GM12878 (cell line): ENCODE results near the gene KDM4D. TPM values are rescaled to one million over a fixed set of nuclear protein-coding genes. Genes with fewer than 3 reads are reported as not detected.

ENCODE experiments used
- ATAC-seq: fragments of 200-7000 bp; cut with Tn5 transposase; 3 replicates; pipeline ENCODE4 v1.9.1; 2020; ENCODE audit warnings: mild to moderate bottlenecking, moderate library complexity
- BruUV-seq: library from RNA; stranded (reverse); fragments of 400-500 nt; replicated peaks from 2 replicates; lab custom pipeline; 2021; lab: Mats Ljungman, UMichigan
- CTCF ChIA-PET: fragments of 300-600 bp; sonication (Branson Sonifier 250); formaldehyde crosslinking; extraction: SDS; loops from one replicate; lab custom pipeline; 2021; ENCODE audit warnings: inconsistent platforms; lab: Yijun Ruan, JAX
- POLR2A ChIA-PET: fragments of 350-600 bp; formaldehyde crosslinking; extraction: SDS; loops from one replicate; lab custom pipeline; 2021; ENCODE audit warnings: inconsistent platforms; lab: Charles Lee
- RAD21 ChIA-PET: fragments of 300-600 bp; sonication (Branson Sonifier 250); formaldehyde crosslinking; loops from one replicate; lab custom pipeline; 2023; ENCODE audit warnings: antibody characterized with exemption; ENCODE audit not compliant: unreplicated experiment; lab: Charles Lee
- SMC1A ChIA-PET: fragments of 300-600 bp; sonication (Branson Sonifier 250); formaldehyde crosslinking; loops from one replicate; lab custom pipeline; 2023; ENCODE audit not compliant: unreplicated experiment, uncharacterized antibody; lab: Charles Lee
- DNase-seq: peaks from one replicate; pipeline ENCODE4 v3.0.0-alpha.2; 2011; ENCODE audit warnings: low read depth, low spot score
- FAIRE-seq: peaks from 3 replicates; lab custom pipeline; 2011; peaks lifted over from hg19 to GRCh38; lab: Jason Lieb, UNC
- H2AFZ ChIP-seq: 2 replicates; pipeline ENCODE4 v1.6.0; 2011; ENCODE audit warnings: low read depth, low read length, control low read depth; ENCODE audit not compliant: control insufficient read depth
- H3K27ac ChIP-seq: 2 replicates; pipeline ENCODE4 v1.5.1; 2011; ENCODE audit warnings: control low read depth; ENCODE audit not compliant: control insufficient read depth, insufficient read depth
- H3K27me3 ChIP-seq, 2 experiments: replicated peaks in 1 of 2; 2 replicates each; pipeline versions ENCODE4 v1.6.0 to v1.6.1; 2011; ENCODE audit warnings: low read length in 1 of 2; ENCODE audit not compliant: control insufficient read depth in 2 of 2, insufficient read depth in 2 of 2
- H3K36me3 ChIP-seq, 2 experiments: 2 replicates each; pipeline ENCODE4 v1.5.1; 2011; ENCODE audit warnings: low read length in 1 of 2; ENCODE audit not compliant: control insufficient read depth in 2 of 2, insufficient read depth in 2 of 2
- H3K4me1 ChIP-seq: 2 replicates; pipeline ENCODE4 v1.6.1; 2011; ENCODE audit warnings: mild to moderate bottlenecking, low read length, moderate library complexity, mixed read lengths; ENCODE audit not compliant: control insufficient read depth, insufficient read depth
- H3K4me2 ChIP-seq: 2 replicates; pipeline ENCODE4 v1.6.0; 2011; ENCODE audit warnings: control low read depth; ENCODE audit not compliant: control insufficient read depth, insufficient read depth
- H3K4me3 ChIP-seq: fragments of 200-600 bp; sonication (generic); 2 replicates; pipeline ENCODE4 v1.5.1; 2016
- H3K79me2 ChIP-seq: 2 replicates; pipeline ENCODE4 v1.6.0; 2011; ENCODE audit warnings: low read length; ENCODE audit not compliant: control insufficient read depth, insufficient read depth
- H3K9ac ChIP-seq: 2 replicates; pipeline ENCODE4 v1.8.0; 2011; ENCODE audit warnings: low read length, control low read depth, mixed read lengths; ENCODE audit not compliant: control insufficient read depth, insufficient read depth
- H3K9me3 ChIP-seq: replicated peaks from 3 replicates; pipeline ENCODE4 v1.5.1; 2011; ENCODE audit warnings: mild to moderate bottlenecking, low read length; ENCODE audit not compliant: control insufficient read depth, insufficient read depth
- H4K20me1 ChIP-seq: 2 replicates; pipeline ENCODE4 v1.6.0; 2011; ENCODE audit not compliant: control insufficient read depth, insufficient read depth
- ATF7 ChIP-seq: fragments of 450-650 bp; IDR thresholded peaks from 2 replicates; pipeline ENCODE4 v1.6.1; 2016; ENCODE audit warnings: low read depth, mild to moderate bottlenecking
- CEBPZ ChIP-seq: fragments of 150-350 bp; IDR thresholded peaks from 2 replicates; pipeline ENCODE4 v1.6.1; 2016; ENCODE audit warnings: low read depth, low read length
- CHD1 ChIP-seq: IDR thresholded peaks from 2 replicates; pipeline ENCODE4 v1.6.1; 2012; ENCODE audit warnings: low read depth, low read length, improper control_type of control experiment
- CREM ChIP-seq: IDR thresholded peaks from 2 replicates; pipeline ENCODE4 v1.6.1; 2014; ENCODE audit warnings: antibody characterized with exemption, low read depth
- CTCF ChIP-seq, 3 experiments: IDR thresholded peaks in 2 of 3; conservative IDR thresholded peaks in 1 of 3; 2 replicates each; pipeline ENCODE4 v1.5.1; 2011; ENCODE audit warnings: low read depth in 3 of 3, low read length in 3 of 3, mild to moderate bottlenecking in 3 of 3, control low read depth in 2 of 3, moderate library complexity in 2 of 3, inconsistent platforms in 1 of 3, mixed read lengths in 1 of 3; ENCODE audit not compliant: control insufficient read depth in 2 of 3, insufficient read depth in 1 of 3; ENCODE audit errors: extremely low read depth in 1 of 3
- FOXM1 ChIP-seq: IDR thresholded peaks from 2 replicates; pipeline ENCODE4 v1.6.1; 2012; ENCODE audit warnings: low read depth, mild to moderate bottlenecking, inconsistent platforms, low read length, moderate library complexity
- IKZF2 ChIP-seq, 2 experiments: fragments of 450-650 bp; IDR thresholded peaks; 2 replicates each; pipeline ENCODE4 v1.6.1; 2017; ENCODE audit warnings: mild to moderate bottlenecking in 2 of 2, moderate library complexity in 2 of 2
- MLLT1 ChIP-seq: fragments of 450-650 bp; IDR thresholded peaks from 2 replicates; pipeline ENCODE4 v1.6.1; 2016; ENCODE audit warnings: mild to moderate bottlenecking
- SPI1 ChIP-seq: IDR thresholded peaks from 2 replicates; pipeline ENCODE4 v1.6.1; 2011; ENCODE audit warnings: low read depth, mild to moderate bottlenecking, low read length, moderate library complexity, borderline replicate concordance; ENCODE audit not compliant: insufficient read depth
- ZBED1 ChIP-seq: IDR thresholded peaks from 2 replicates; pipeline ENCODE4 v1.6.1; 2016; ENCODE audit warnings: borderline replicate concordance
- ZNF207 ChIP-seq: fragments of 450-650 bp; IDR thresholded peaks from 2 replicates; pipeline ENCODE4 v1.6.1; 2014; ENCODE audit warnings: antibody characterized with exemption, mild to moderate bottlenecking, borderline replicate concordance
- ZNF592 ChIP-seq: fragments of 450-650 bp; IDR thresholded peaks from 2 replicates; pipeline ENCODE4 v1.6.1; 2017; ENCODE audit warnings: mild to moderate bottlenecking, moderate library complexity
- ZZZ3 ChIP-seq: IDR thresholded peaks from 2 replicates; pipeline ENCODE4 v1.6.1; 2011; ENCODE audit warnings: low read depth; ENCODE audit not compliant: control insufficient read depth, insufficient read length
- WGBS: methylation state at CpG from one replicate; pipeline ENCODE4 v1.1.6; 2016; ENCODE audit warnings: low lambda C conversion rate; ENCODE audit not compliant: insufficient replicate concordance, insufficient coverage; ENCODE audit errors: missing lambda C conversion rate; 5-methylcytosine and 5-hydroxymethylcytosine counted together
- in situ Hi-C: fragments of 300-500 bp; cut with MboI; formaldehyde crosslinking; loops from 9 replicates; pipeline ENCODE4 v1.14.3; 2018; ENCODE audit warnings: mixed read lengths
- intact Hi-C: fragments of 100-400 bp; cut with micrococcal nuclease; formaldehyde crosslinking; loops from one replicate; pipeline ENCODE4 v1.14.2; 2022; ENCODE audit not compliant: unreplicated experiment
- polyA plus RNA-seq, 11 experiments: library from polyadenylated mRNA; depleted of rRNA in 4 of 11; unstranded in 6 of 11; stranded (reverse) in 5 of 11; fragments of >200 nt; fragmentation: Nextera tagmentation in 4 of 11; fragmentation: Illumina TruSeq in 1 of 11; extraction: Ambion mirVana in 4 of 11; extraction: Trizol in 1 of 11; gene quantifications; 1 replicate in 1 of 11; 2 replicates in 10 of 11; pipeline versions ENCODE4 v1.2.1 to v1.2.3, GENCODE V29; 2011 to 2016; ENCODE audit warnings: inconsistent platforms in 2 of 11, missing spikeins in 2 of 11, low read depth in 1 of 11
- total RNA-seq, 4 experiments: library from RNA; depleted of rRNA in 3 of 4; stranded (reverse); fragments of >200 nt in 3 of 4; fragmentation: Illumina TruSeq in 1 of 4; extraction: Trizol in 1 of 4; gene quantifications; 2 replicates each; pipeline versions ENCODE4 v1.2.1 to v1.2.3, GENCODE V29; 2013 to 2021

The KDM4D gene
- total and polyA plus RNA-seq, 10 of the 15 experiments (the other 5 are each of a cell fraction or from before 2014, with no cell fraction given) = 0.63 to 2.6 (median 1.3) TPM

- ChIA-PET SMC1A (interaction anchor here (0.6 kb wide), 1 partner anchor 18 kb away, joined by 3 read pairs; no protein-coding TSS in a partner anchor), POLR2A (no interaction called here), RAD21 (interaction anchor here (0.6 kb wide), 1 partner anchor 125 kb away, joined by 3 read pairs; no protein-coding TSS in a partner anchor), CTCF (no interaction called here)
- BruUV-seq = no TSS peak
- Histone ChIP-seq H4K20me1 (no peaks in the 10 kb centered on the region), H3K27me3 (no peaks in the 10 kb centered on the region), H2AFZ (no peak overlapping the region), H3K79me2 (no peaks in the 10 kb centered on the region), H3K9ac (no peak overlapping the region), H3K9me3 (no peaks in the 10 kb centered on the region), H3K4me2 (no peak overlapping the region), H3K4me3 (no peak overlapping the region), H3K4me1 (no peaks in the 10 kb centered on the region), H3K36me3 (peaks cover 1 to 18% of the 10 kb centered on the region in 2 experiments; a peak in 3 of 4 replicates), H3K27ac (no peak overlapping the region)
- intact Hi-C loops (no loop called here), in situ Hi-C loops (no loop called here)
- ATAC-seq = no peak
- no peak for FAIRE-seq
- 35% methylated on average over 2 of the region's 2 CpGs for WGBS
- DNase-seq = no peak
- TF ChIP-seq CEBPZ = no peak
- no peak for TF ChIP-seq ATF7
- TF ChIP-seq ZNF592 = no peak
- TF ChIP-seq SPI1 = no peak
- no peak for TF ChIP-seq FOXM1
- TF ChIP-seq CREM = no peak
- no peak for TF ChIP-seq CHD1
- TF ChIP-seq ZBED1 = no peak
- no peak for TF ChIP-seq MLLT1
- TF ChIP-seq ZNF207 = no peak
- TF ChIP-seq IKZF2 (IDR thresholded peaks at IDR 0.05) = no peak
- TF ChIP-seq ZZZ3 = no peak
- no peak for TF ChIP-seq CTCF (IDR thresholded peaks at IDR 0.05 in 2 of 3, conservative IDR thresholded peaks at IDR 0.05 in 1 of 3; ENCODE audit: control insufficient read depth in 2 of 3, extremely low read depth in 1 of 3, insufficient read depth in 1 of 3, low read depth in 3 of 3, low read length in 3 of 3)
Measured at GRCh38 chr11:94958121-94958696, 15.3 kb upstream of the KDM4D start.
